ENCODE measurements around the gene RAET1G.

RAET1G gene

DNA sequence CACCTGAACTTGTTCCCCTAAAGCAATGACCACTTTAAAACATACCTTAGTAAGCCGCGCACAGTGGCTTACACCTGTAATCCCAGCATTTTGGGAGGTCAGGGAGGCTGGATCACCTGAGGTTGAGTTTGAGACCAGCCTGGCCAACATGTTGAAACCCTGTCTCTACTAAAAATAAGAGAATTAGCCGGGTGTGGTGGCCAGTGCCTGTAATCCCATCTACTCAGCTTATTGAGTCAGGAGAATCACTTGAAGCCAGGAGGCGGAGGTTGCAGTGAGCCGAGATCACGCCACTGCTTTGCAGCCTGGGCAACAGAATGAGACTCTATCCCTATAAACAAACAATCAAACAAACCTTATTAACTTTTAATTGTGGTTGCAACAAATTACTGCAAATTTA is 23.4 kb downstream of the RAET1G start:
- no peaks in the 10 kb centered on the region for H3K79me2 ChIP-seq (ENCODE audit: control insufficient read depth, insufficient read depth, low read length, poor library complexity)
- H3K4me3 ChIP-seq (ENCODE audit: low read depth, low read length): no peak overlapping the region
- no peaks in the 10 kb centered on the region for H3K36me3 ChIP-seq (ENCODE audit: control insufficient read depth in 1 of 2, insufficient read depth in 2 of 2, low read length in 2 of 2)
- no peak overlapping the region for H2AFZ ChIP-seq (ENCODE audit: insufficient read depth, low read length, poor library complexity)
- no peak overlapping the region for H2AK5ac ChIP-seq (ENCODE audit: low read length)
- DNase-seq: no peak
- no peaks in the 10 kb centered on the region for H3K27me3 ChIP-seq (ENCODE audit: insufficient read depth, low read length)
- H3K14ac ChIP-seq (ENCODE audit: low read length): no peak overlapping the region
- H3K4me2 ChIP-seq (ENCODE audit: low read length): no peak overlapping the region
- H3K18ac ChIP-seq (ENCODE audit: low read length): no peak overlapping the region
- no peak overlapping the region for H2BK12ac ChIP-seq (ENCODE audit: low read length)
- H3K4me1 ChIP-seq (ENCODE audit: control insufficient read depth in 1 of 2, insufficient read depth in 2 of 2, low read length in 2 of 2): no peaks in the 10 kb centered on the region
- H4K12ac ChIP-seq (ENCODE audit: low read depth, low read length): no peak overlapping the region
- no peak overlapping the region for H3K27ac ChIP-seq (ENCODE audit: low read depth, low read length)
- WGBS (ENCODE audit: extremely low coverage, insufficient coverage, insufficient read length): no CpG with 5 or more reads among the region's 6 CpGs
- H3K23ac ChIP-seq (ENCODE audit: low read length): no peak overlapping the region
- H3K79me1 ChIP-seq (ENCODE audit: low read length): no peaks in the 10 kb centered on the region
- H4K91ac ChIP-seq (ENCODE audit: low read depth, low read length): no peak overlapping the region
- H3K9me3 ChIP-seq (ENCODE audit: insufficient read depth, low read depth, low read length): peaks cover 2% of the 10 kb centered on the region
- H4K8ac ChIP-seq (ENCODE audit: low read depth, low read length): no peak overlapping the region
- no peak overlapping the region for H2BK120ac ChIP-seq (ENCODE audit: insufficient read depth, low read length, poor library complexity)
- no peak overlapping the region for H2BK5ac ChIP-seq (ENCODE audit: low read depth, low read length, poor library complexity)
- no peak overlapping the region for H3K4ac ChIP-seq (ENCODE audit: low read depth, low read length)
- H3K9ac ChIP-seq (ENCODE audit: low read length): no peak overlapping the region

DNA sequence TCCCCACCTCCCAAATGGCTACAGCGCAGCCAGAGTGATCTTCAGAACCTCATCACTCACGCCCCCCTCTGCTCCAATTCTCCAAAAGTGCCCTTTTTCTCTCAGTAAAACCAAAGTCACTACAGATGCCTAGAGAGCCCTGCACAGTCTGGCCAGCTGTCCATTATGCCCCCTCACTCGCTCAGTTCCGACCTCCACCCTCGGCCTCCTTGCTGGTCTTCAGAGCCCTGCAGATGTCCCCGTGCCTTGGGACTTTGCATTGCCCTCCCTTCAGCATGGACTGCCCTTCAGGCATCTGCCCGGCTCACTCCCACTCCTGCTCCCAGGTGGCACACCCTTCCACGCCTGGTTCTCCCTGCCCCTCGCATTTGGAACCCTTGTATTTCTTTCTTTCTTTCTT is 24.0 kb downstream of the RAET1G start:
- H3K9me3 ChIP-seq (ENCODE audit: insufficient read depth, low read depth, low read length): peaks cover 2% of the 10 kb centered on the region
- H3K14ac ChIP-seq (ENCODE audit: low read length): no peak overlapping the region
- H3K27me3 ChIP-seq (ENCODE audit: insufficient read depth, low read length): no peaks in the 10 kb centered on the region
- H2BK12ac ChIP-seq (ENCODE audit: low read length): no peak overlapping the region
- no peak overlapping the region for H4K8ac ChIP-seq (ENCODE audit: low read depth, low read length)
- H4K12ac ChIP-seq (ENCODE audit: low read depth, low read length): no peak overlapping the region
- H3K79me2 ChIP-seq (ENCODE audit: control insufficient read depth, insufficient read depth, low read length, poor library complexity): no peaks in the 10 kb centered on the region
- no peaks in the 10 kb centered on the region for H3K79me1 ChIP-seq (ENCODE audit: low read length)
- H3K4me2 ChIP-seq (ENCODE audit: low read length): no peak overlapping the region
- no peak overlapping the region for H2BK5ac ChIP-seq (ENCODE audit: low read depth, low read length, poor library complexity)
- H3K4ac ChIP-seq (ENCODE audit: low read depth, low read length): no peak overlapping the region
- no peak overlapping the region for H3K23ac ChIP-seq (ENCODE audit: low read length)
- no peak overlapping the region for H3K9ac ChIP-seq (ENCODE audit: low read length)
- DNase-seq: no peak
- no peak overlapping the region for H3K4me3 ChIP-seq (ENCODE audit: low read depth, low read length)
- WGBS (ENCODE audit: extremely low coverage, insufficient coverage, insufficient read length): no CpG with 5 or more reads among the region's 9 CpGs
- H3K27ac ChIP-seq (ENCODE audit: low read depth, low read length): no peak overlapping the region
- H2AK5ac ChIP-seq (ENCODE audit: low read length): no peak overlapping the region
- no peak overlapping the region for H4K91ac ChIP-seq (ENCODE audit: low read depth, low read length)
- H2BK120ac ChIP-seq (ENCODE audit: insufficient read depth, low read length, poor library complexity): no peak overlapping the region
- no peaks in the 10 kb centered on the region for H3K4me1 ChIP-seq (ENCODE audit: control insufficient read depth in 1 of 2, insufficient read depth in 2 of 2, low read length in 2 of 2)
- no peaks in the 10 kb centered on the region for H3K36me3 ChIP-seq (ENCODE audit: control insufficient read depth in 1 of 2, insufficient read depth in 2 of 2, low read length in 2 of 2)
- H3K18ac ChIP-seq (ENCODE audit: low read length): no peak overlapping the region
- no peak overlapping the region for H2AFZ ChIP-seq (ENCODE audit: insufficient read depth, low read length, poor library complexity)

DNA sequence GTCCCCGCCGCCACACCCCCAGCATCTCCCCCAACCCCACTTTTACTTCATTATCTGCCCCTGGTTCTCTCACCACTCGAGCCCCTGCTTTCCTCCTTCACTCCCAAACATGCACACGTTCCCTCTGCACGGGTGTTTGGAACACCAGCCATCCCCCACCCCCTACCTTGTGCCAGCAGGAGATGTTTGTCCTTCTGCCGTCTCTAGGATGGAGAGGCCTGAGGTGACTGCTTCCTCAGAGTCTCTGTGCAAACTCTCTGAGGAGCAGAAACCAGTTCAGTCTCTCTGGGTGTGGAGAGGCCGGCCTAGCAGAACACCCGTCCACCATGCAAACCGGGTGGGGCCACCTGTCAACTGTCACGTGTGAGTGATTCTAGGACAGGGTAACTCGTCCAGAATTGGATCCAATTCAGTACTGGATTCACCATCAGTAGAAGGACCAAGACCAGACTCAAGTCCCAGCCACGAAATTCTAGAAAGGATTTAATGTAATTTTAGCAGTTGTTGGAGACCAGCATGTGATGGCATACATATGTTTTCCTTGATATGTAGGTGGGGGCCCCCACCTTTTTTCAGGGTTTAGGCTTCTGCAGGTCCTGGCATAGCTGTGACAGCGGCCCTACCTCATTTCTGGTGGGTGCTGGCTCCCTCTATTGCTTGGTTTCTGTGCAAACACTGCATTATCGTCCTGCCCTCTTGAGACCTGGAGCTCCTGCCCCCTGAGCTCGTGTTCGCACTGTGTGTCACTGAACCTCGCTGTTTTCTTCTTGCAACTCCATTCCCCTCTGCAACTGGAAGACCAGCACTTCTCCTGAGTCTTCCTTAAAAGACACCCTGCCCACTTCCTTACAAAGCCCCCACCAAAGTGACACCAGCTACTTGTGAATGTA is 24.8 kb downstream of the RAET1G start, which contains the start of gene RAET1E:
Gene RAET1E (minus strand): TSS at position 259 of the 890 bp plus-strand sequence. CDS start 7,212 bp downstream, outside the sequence.
- no CpG with 5 or more reads among the region's 17 CpGs for WGBS (ENCODE audit: extremely low coverage, insufficient coverage, insufficient read length)
- Histone ChIP-seq H3K27ac (ENCODE audit: low read depth, low read length) (no peak within 1 kb of the TSS), H3K4me1 (ENCODE audit: control insufficient read depth in 1 of 2, insufficient read depth in 2 of 2, low read length in 2 of 2) (no peaks in the 10 kb centered on the region), H3K9ac (ENCODE audit: low read length) (no peak within 1 kb of the TSS), H3K4me3 (ENCODE audit: low read depth, low read length) (no peak within 1 kb of the TSS), H3K36me3 (ENCODE audit: control insufficient read depth in 1 of 2, insufficient read depth in 2 of 2, low read length in 2 of 2) (no peaks in the 10 kb centered on the region), H2AFZ (ENCODE audit: insufficient read depth, low read length, poor library complexity) (no peak within 1 kb of the TSS), H3K23ac (ENCODE audit: low read length) (no peak within 1 kb of the TSS), H3K79me1 (ENCODE audit: low read length) (no peaks in the 10 kb centered on the region), H3K4me2 (ENCODE audit: low read length) (no peak within 1 kb of the TSS), H3K14ac (ENCODE audit: low read length) (no peak within 1 kb of the TSS), H4K91ac (ENCODE audit: low read depth, low read length) (no peak within 1 kb of the TSS), H2BK12ac (ENCODE audit: low read length) (no peak within 1 kb of the TSS), H3K18ac (ENCODE audit: low read length) (no peak within 1 kb of the TSS), H2BK5ac (ENCODE audit: low read depth, low read length, poor library complexity) (no peak within 1 kb of the TSS), H2AK5ac (ENCODE audit: low read length) (no peak within 1 kb of the TSS), H4K8ac (ENCODE audit: low read depth, low read length) (no peak within 1 kb of the TSS), H4K12ac (ENCODE audit: low read depth, low read length) (no peak within 1 kb of the TSS), H3K27me3 (ENCODE audit: insufficient read depth, low read length) (no peaks in the 10 kb centered on the region), H2BK120ac (ENCODE audit: insufficient read depth, low read length, poor library complexity) (no peak within 1 kb of the TSS), H3K79me2 (ENCODE audit: control insufficient read depth, insufficient read depth, low read length, poor library complexity) (no peaks in the 10 kb centered on the region), H3K4ac (ENCODE audit: low read depth, low read length) (no peak within 1 kb of the TSS), H3K9me3 (ENCODE audit: insufficient read depth, low read depth, low read length) (peaks cover 2% of the 10 kb centered on the region)
- DNase-seq: no peak

DNA sequence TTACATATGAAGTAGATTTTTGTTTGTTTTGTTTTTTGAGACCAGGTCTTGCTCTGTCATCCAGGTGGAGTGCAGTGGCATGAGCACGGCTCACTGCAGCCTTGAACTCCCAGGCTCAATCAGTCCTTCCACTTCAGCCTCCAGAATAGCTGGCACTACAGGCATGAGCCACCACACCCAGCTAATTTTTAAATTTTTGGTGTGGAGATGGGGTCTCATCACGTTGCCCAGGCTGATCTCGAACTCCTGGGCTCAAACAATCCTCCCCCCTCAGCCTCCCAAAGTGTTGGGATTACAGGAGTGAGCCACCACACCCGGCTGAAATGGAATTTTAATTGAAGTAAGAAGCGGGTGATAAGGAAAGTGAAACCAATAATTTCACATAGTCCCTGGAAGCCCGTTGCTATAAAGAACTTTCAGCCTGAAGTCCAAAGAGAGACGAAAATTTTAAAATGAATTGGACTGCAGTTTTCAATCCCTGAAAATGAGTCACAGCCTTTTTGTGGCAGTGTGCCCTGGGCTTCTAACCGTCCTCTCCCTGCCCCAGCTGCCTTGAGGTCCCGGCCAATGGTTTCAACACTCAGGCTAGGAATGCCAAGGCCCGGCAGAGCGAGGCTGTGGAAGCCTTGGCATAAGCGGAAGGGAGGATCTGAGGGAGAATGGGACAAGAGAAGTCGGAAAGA is 25.8 kb downstream of the RAET1G start:
- Histone ChIP-seq H3K4me1 (ENCODE audit: control insufficient read depth in 1 of 2, insufficient read depth in 2 of 2, low read length in 2 of 2) (no peaks in the 10 kb centered on the region), H4K91ac (ENCODE audit: low read depth, low read length) (no peak overlapping the region), H2AFZ (ENCODE audit: insufficient read depth, low read length, poor library complexity) (no peak overlapping the region), H3K14ac (ENCODE audit: low read length) (no peak overlapping the region), H3K4me2 (ENCODE audit: low read length) (no peak overlapping the region), H2BK120ac (ENCODE audit: insufficient read depth, low read length, poor library complexity) (no peak overlapping the region), H3K9me3 (ENCODE audit: insufficient read depth, low read depth, low read length) (peaks cover 2% of the 10 kb centered on the region), H3K18ac (ENCODE audit: low read length) (no peak overlapping the region), H3K79me1 (ENCODE audit: low read length) (no peaks in the 10 kb centered on the region), H3K9ac (ENCODE audit: low read length) (no peak overlapping the region), H4K8ac (ENCODE audit: low read depth, low read length) (no peak overlapping the region), H3K27me3 (ENCODE audit: insufficient read depth, low read length) (no peaks in the 10 kb centered on the region), H3K4ac (ENCODE audit: low read depth, low read length) (no peak overlapping the region), H2BK12ac (ENCODE audit: low read length) (no peak overlapping the region), H2BK5ac (ENCODE audit: low read depth, low read length, poor library complexity) (no peak overlapping the region), H3K27ac (ENCODE audit: low read depth, low read length) (no peak overlapping the region), H2AK5ac (ENCODE audit: low read length) (no peak overlapping the region), H4K12ac (ENCODE audit: low read depth, low read length) (no peak overlapping the region), H3K36me3 (ENCODE audit: control insufficient read depth in 1 of 2, insufficient read depth in 2 of 2, low read length in 2 of 2) (no peaks in the 10 kb centered on the region), H3K4me3 (ENCODE audit: low read depth, low read length) (no peak overlapping the region), H3K79me2 (ENCODE audit: control insufficient read depth, insufficient read depth, low read length, poor library complexity) (no peaks in the 10 kb centered on the region), H3K23ac (ENCODE audit: low read length) (no peak overlapping the region)
- WGBS (ENCODE audit: extremely low coverage, insufficient coverage, insufficient read length): no CpG with 5 or more reads among the region's 13 CpGs
- DNase-seq: peak in 1 of 2 donors; percentile 22
